DND-41 (cell line): ENCODE results near the gene GRK3.

ENCODE experiments used
- CTCF ChIP-seq: IDR thresholded peaks from 2 replicates; pipeline ENCODE4 v1.5.1; 2012; ENCODE audit warnings: borderline replicate concordance, low read length, moderate library complexity, mild to moderate bottlenecking; ENCODE audit not compliant: poor library complexity, severe bottlenecking; ENCODE audit errors: extremely low read depth
- EZH2 ChIP-seq: IDR thresholded peaks from 3 replicates; pipeline ENCODE4 v1.6.1; 2012; ENCODE audit warnings: borderline replicate concordance, low read depth, mild to moderate bottlenecking, moderate library complexity, low read length, inconsistent platforms; ENCODE audit not compliant: severe bottlenecking

- TF ChIP-seq CTCF (no peak), EZH2 (no peak)
Measured at GRCh38 chr22:25534724-25535123, 29.8 kb upstream of the GRK3 start.
